SK-N-SH (cell line): ENCODE data around the gene ATXN10. TPM values are rescaled to one million over a fixed set of nuclear protein-coding genes. Genes with fewer than 3 reads are reported as not detected.

ENCODE experiments used
- CTCF ChIA-PET: fragments of 300-600, 350-600 bp; formaldehyde crosslinking; extraction: SDS; loops from one replicate; lab custom pipeline; 2021; lab: Yijun Ruan, JAX
- POLR2A ChIA-PET: fragments of 350-600 bp; sonication (Branson Sonifier 250); formaldehyde crosslinking; extraction: SDS; loops from one replicate; lab custom pipeline; 2020; ENCODE audit warnings: antibody characterized with exemption, inconsistent platforms; lab: Yijun Ruan, JAX
- DNase-seq: peaks from one replicate; pipeline ENCODE4 v3.0.0; 2012
- H2AFZ ChIP-seq: fragments of 200-600 bp; sonication (generic); 2 replicates; pipeline ENCODE4 v1.8.1; 2016; ENCODE audit warnings: antibody characterized with exemption, mild to moderate bottlenecking, low read depth
- H3F3A ChIP-seq: fragments of 200-600 bp; sonication (generic); replicated peaks from 2 replicates; pipeline ENCODE3; 2016; ENCODE audit warnings: antibody characterized with exemption, mild to moderate bottlenecking; ENCODE audit not compliant: insufficient read depth
- H3K27ac ChIP-seq, 2 experiments: fragments of 200-500 bp in 1 of 2; fragments of 200-600 bp in 1 of 2; sonication (Bioruptor generic) in 1 of 2; sonication (generic), shearing (Covaris generic) in 1 of 2; 2 replicates each; pipeline versions ENCODE4 v1.5.1 to v1.6.1; 2014 to 2016; ENCODE audit warnings: low read depth in 2 of 2, inconsistent platforms in 1 of 2, low read length in 1 of 2, mild to moderate bottlenecking in 1 of 2, mixed read lengths in 1 of 2
- H3K27me3 ChIP-seq: fragments of 200-600 bp; sonication (generic), shearing (Covaris generic); 2 replicates; pipeline ENCODE4 v1.6.1; 2016; ENCODE audit warnings: mixed run types; ENCODE audit not compliant: insufficient read depth
- H3K36me3 ChIP-seq, 2 experiments: fragments of 200-500 bp in 1 of 2; fragments of 200-600 bp in 1 of 2; sonication (Bioruptor generic) in 1 of 2; sonication (generic) in 1 of 2; replicated peaks in 1 of 2; 2 replicates each; pipeline versions ENCODE3 to v1.5.1; 2014 to 2016; ENCODE audit warnings: low read length in 1 of 2, mild to moderate bottlenecking in 1 of 2; ENCODE audit not compliant: insufficient read depth in 2 of 2, control insufficient read depth in 1 of 2
- H3K4me1 ChIP-seq, 2 experiments: fragments of 200-500 bp in 1 of 2; fragments of 200-600 bp in 1 of 2; sonication (Bioruptor generic) in 1 of 2; sonication (generic), shearing (Covaris generic) in 1 of 2; 2 replicates each; pipeline versions ENCODE4 v1.5.1 to v1.6.1; 2014 to 2016; ENCODE audit warnings: low read depth in 1 of 2, low read length in 1 of 2, mixed run types in 1 of 2; ENCODE audit not compliant: insufficient read depth in 2 of 2, control insufficient read depth in 1 of 2
- H3K4me2 ChIP-seq: fragments of 200-600 bp; sonication (generic), shearing (Covaris generic); 2 replicates; pipeline ENCODE4 v1.6.1; 2017; ENCODE audit warnings: mixed run types
- H3K4me3 ChIP-seq, 2 experiments: fragments of 200-500 bp in 1 of 2; fragments of 200-600 bp in 1 of 2; sonication (Bioruptor generic) in 1 of 2; sonication (generic), shearing (Covaris generic) in 1 of 2; 2 replicates each; pipeline versions ENCODE4 v1.5.1 to v1.8.1; 2014 to 2016; ENCODE audit warnings: low read depth in 2 of 2, inconsistent platforms in 1 of 2, low read length in 1 of 2, mild to moderate bottlenecking in 1 of 2, mixed read lengths in 1 of 2, moderate library complexity in 1 of 2
- H3K79me2 ChIP-seq: fragments of 200-600 bp; sonication (generic); 2 replicates; pipeline ENCODE4 v1.8.1; 2017; ENCODE audit warnings: mild to moderate bottlenecking; ENCODE audit not compliant: insufficient read depth
- H3K9ac ChIP-seq: fragments of 200-600 bp; sonication (generic); 2 replicates; pipeline ENCODE4 v1.6.1; 2017; ENCODE audit warnings: mixed run types
- H3K9me2 ChIP-seq: fragments of 200-600 bp; sonication (generic); 2 replicates; pipeline ENCODE4 v1.6.1; 2017; ENCODE audit warnings: mixed run types
- H3K9me3 ChIP-seq: fragments of 200-600 bp; sonication (generic); 2 replicates; pipeline ENCODE4 v1.6.1; 2017; ENCODE audit warnings: mixed run types, mild to moderate bottlenecking, moderate library complexity
- H4K20me1 ChIP-seq: fragments of 200-600 bp; sonication (generic); 2 replicates; pipeline ENCODE4 v1.6.1; 2017; ENCODE audit warnings: mild to moderate bottlenecking, mixed run types; ENCODE audit not compliant: insufficient read depth
- ELF1 ChIP-seq: IDR thresholded peaks from 2 replicates; pipeline ENCODE4 v1.4.0; 2012
- FOSL2 ChIP-seq: IDR thresholded peaks from 2 replicates; pipeline ENCODE4 v1.4.0; 2012; ENCODE audit warnings: low read depth, mild to moderate bottlenecking, moderate library complexity, borderline replicate concordance
- FOXJ3 ChIP-seq: sonication (generic); formaldehyde crosslinking; IDR thresholded peaks from 2 replicates; pipeline ENCODE4 v1.5.1; 2020; ENCODE audit warnings: mild to moderate bottlenecking, missing genetic modification reagents
- GABPA ChIP-seq: IDR thresholded peaks from 2 replicates; pipeline ENCODE4 v1.4.0; 2012; ENCODE audit warnings: low read depth, mild to moderate bottlenecking
- JUND ChIP-seq: IDR thresholded peaks from 2 replicates; pipeline ENCODE4 v1.4.0; 2012
- MAX ChIP-seq: IDR thresholded peaks from 2 replicates; pipeline ENCODE4 v1.4.0; 2012; ENCODE audit warnings: low read depth
- MEF2A ChIP-seq: IDR thresholded peaks from 2 replicates; pipeline ENCODE4 v1.4.0; 2012; ENCODE audit warnings: low read depth, borderline replicate concordance
- NFIC ChIP-seq: IDR thresholded peaks from 2 replicates; pipeline ENCODE4 v1.4.0; 2012; ENCODE audit warnings: borderline replicate concordance
- NRF1 ChIP-seq: IDR thresholded peaks from 2 replicates; pipeline ENCODE4 v1.6.1; 2012; ENCODE audit warnings: low read depth, mild to moderate bottlenecking, low read length
- PBX3 ChIP-seq: IDR thresholded peaks from 2 replicates; pipeline ENCODE4; 2012
- POLR2AphosphoS5 ChIP-seq: IDR thresholded peaks from 2 replicates; pipeline ENCODE4 v1.6.1; 2012; ENCODE audit warnings: low read depth, low read length
- RFX5 ChIP-seq: IDR thresholded peaks from 2 replicates; pipeline ENCODE4 v1.6.1; 2012; ENCODE audit warnings: mild to moderate bottlenecking, improper control_type of control experiment, low read length
- RXRA ChIP-seq: IDR thresholded peaks from 2 replicates; pipeline ENCODE4 v1.4.0; 2012; ENCODE audit warnings: low read depth, mild to moderate bottlenecking, borderline replicate concordance
- SIN3A ChIP-seq: IDR thresholded peaks from 2 replicates; pipeline ENCODE4 v1.6.1; 2012; ENCODE audit warnings: low read depth, mild to moderate bottlenecking, low read length, moderate library complexity, borderline replicate concordance
- SMC3 ChIP-seq: IDR thresholded peaks from 2 replicates; pipeline ENCODE4 v1.6.1; 2012; ENCODE audit warnings: low read depth, low read length, improper control_type of control experiment
- TAF1 ChIP-seq: IDR thresholded peaks from 2 replicates; pipeline ENCODE4 v1.6.1; 2012; ENCODE audit warnings: low read depth, mild to moderate bottlenecking, low read length, moderate library complexity, borderline replicate concordance
- TCF12 ChIP-seq: IDR thresholded peaks from 2 replicates; pipeline ENCODE4 v1.4.0; 2012
- TEAD4 ChIP-seq: IDR thresholded peaks from 2 replicates; pipeline ENCODE4 v1.4.0; 2012; ENCODE audit warnings: mild to moderate bottlenecking, borderline replicate concordance; ENCODE audit not compliant: insufficient read depth
- USF2 ChIP-seq: fragments of 150-350 bp; IDR thresholded peaks from 2 replicates; pipeline ENCODE4 v1.6.1; 2017; ENCODE audit warnings: antibody characterized with exemption, low read length, low read depth, borderline replicate concordance
- WGBS: methylation state at CpG from one replicate; pipeline ENCODE4 v1.1.6; 2017; ENCODE audit warnings: low lambda C conversion rate; 5-methylcytosine and 5-hydroxymethylcytosine counted together
- polyA plus RNA-seq, 3 experiments: library from polyadenylated mRNA; depleted of rRNA; stranded (reverse); fragments of >200 nt; gene quantifications; 2 replicates each; pipeline ENCODE4 v1.2.3, GENCODE V29; 2012

The ATXN10 gene
- polyA plus RNA-seq, 1 of the 3 experiments (the other 2 are of a cell fraction): 202 TPM

- peak; percentile 53; the same call in 1 of the 2 replicates for TF ChIP-seq FOSL2
- TF ChIP-seq NRF1: no peak
- TF ChIP-seq ELF1: peak; percentile 61; the same call in 1 of the 2 replicates
- peak; percentile 36; the same call in 1 of the 2 replicates for TF ChIP-seq POLR2AphosphoS5
- no peak for TF ChIP-seq MEF2A
- TF ChIP-seq SMC3: no peak
- no peak for TF ChIP-seq RFX5
- no peak for TF ChIP-seq GABPA
- peak; percentile 34; the same call in 1 of the 2 replicates for TF ChIP-seq JUND
- TF ChIP-seq USF2: no peak
- peak; percentile 48; the same call in 1 of the 2 replicates for TF ChIP-seq RXRA
- no peak for TF ChIP-seq TAF1
- TF ChIP-seq SIN3A: no peak
- TF ChIP-seq FOXJ3 (CRISPR knock-in tag): no peak
- TF ChIP-seq PBX3: 0 out of 2 replicates have a peak, but pooled peaks have one; percentile 22
- TF ChIP-seq TEAD4: peak; percentile 60; the same call in 1 of the 2 replicates
- peak; percentile 60 for TF ChIP-seq NFIC
- TF ChIP-seq TCF12: peak; percentile 44; the same call in 1 of the 2 replicates
- TF ChIP-seq MAX: no peak
- H3K4me1 ChIP-seq: peaks cover 16 to 32% of the 10 kb centered on the region in 2 experiments
- no peaks in the 10 kb centered on the region for H3K9me3 ChIP-seq
- peaks cover 37% of the 10 kb centered on the region for H3F3A ChIP-seq
- 15% methylated on average over 1 of the region's 1 CpG for WGBS
- CTCF ChIA-PET: no interaction called here
- H3K27me3 ChIP-seq: no peaks in the 10 kb centered on the region
- H3K36me3 ChIP-seq: peaks cover 31 to 43% of the 10 kb centered on the region in 2 experiments
- peak overlapping the region; percentile 8; the same call in 1 of the 2 replicates for H3K4me2 ChIP-seq
- POLR2A ChIA-PET: no interaction called here
- H4K20me1 ChIP-seq: peaks cover 32% of the 10 kb centered on the region; the same call in 1 of the 2 replicates
- no peak overlapping the region for H3K9ac ChIP-seq
- H3K79me2 ChIP-seq: peaks cover 92% of the 10 kb centered on the region
- H3K27ac ChIP-seq: peak overlapping the region in 1 of 2 experiments; percentile 10; a peak in 2 of 4 replicates
- H2AFZ ChIP-seq: no peak overlapping the region
- H3K9me2 ChIP-seq: no peaks in the 10 kb centered on the region
- no peak overlapping the region for H3K4me3 ChIP-seq
- DNase-seq: no peak
Observed at GRCh38 chr22:45692549-45692948, 20.9 kb downstream of the ATXN10 start.
